Ishikawa (cell line): ENCODE measurements around the gene RFC1.

Experiments
- CEBPB ChIP-seq: IDR thresholded peaks from 2 replicates; pipeline ENCODE4 v1.6.1; 2012
- CREB1 ChIP-seq: IDR thresholded peaks from 2 replicates; pipeline ENCODE4 v1.6.1; 2012; ENCODE audit warnings: low read depth
- EGR1 ChIP-seq: IDR thresholded peaks from 2 replicates; pipeline ENCODE4 v1.6.1; 2012
- EP300 ChIP-seq: IDR thresholded peaks from 2 replicates; pipeline ENCODE4 v1.6.1; 2012; ENCODE audit warnings: borderline replicate concordance
- FOXM1 ChIP-seq: IDR thresholded peaks from 2 replicates; pipeline ENCODE4 v1.6.1; 2012; ENCODE audit warnings: low read depth, borderline replicate concordance
- MAX ChIP-seq: IDR thresholded peaks from 2 replicates; pipeline ENCODE4 v1.6.1; 2012
- NFIC ChIP-seq: IDR thresholded peaks from 2 replicates; pipeline ENCODE4 v1.6.1; 2012
- RAD21 ChIP-seq: IDR thresholded peaks from 2 replicates; pipeline ENCODE4 v1.6.1; 2012; ENCODE audit warnings: low read depth
- REST ChIP-seq: IDR thresholded peaks from 2 replicates; pipeline ENCODE4 v1.6.1; 2012; ENCODE audit warnings: low read depth, mild to moderate bottlenecking
- TAF1 ChIP-seq: IDR thresholded peaks from 2 replicates; pipeline ENCODE4 v1.6.1; 2012; ENCODE audit warnings: low read depth, mild to moderate bottlenecking
- TCF12 ChIP-seq: IDR thresholded peaks from 2 replicates; pipeline ENCODE4 v1.6.1; 2012; ENCODE audit warnings: low read depth
- TEAD4 ChIP-seq: IDR thresholded peaks from 2 replicates; pipeline ENCODE4 v1.6.1; 2012
- USF1 ChIP-seq: IDR thresholded peaks from 2 replicates; pipeline ENCODE4 v1.6.1; 2012
- YY1 ChIP-seq: IDR thresholded peaks from 2 replicates; pipeline ENCODE4 v1.6.1; 2012; ENCODE audit warnings: low read depth
- ZBTB7A ChIP-seq: IDR thresholded peaks from 2 replicates; pipeline ENCODE4 v1.6.1; 2012; ENCODE audit warnings: low read depth

Gene RFC1

GRCh38 chr4:39331191-39331590, 35.0 kb downstream of the RFC1 start:
- TF ChIP-seq CEBPB, result no peak
- no peak for TF ChIP-seq EP300
- no peak for TF ChIP-seq FOXM1
- TF ChIP-seq TAF1, result no peak

DNA sequence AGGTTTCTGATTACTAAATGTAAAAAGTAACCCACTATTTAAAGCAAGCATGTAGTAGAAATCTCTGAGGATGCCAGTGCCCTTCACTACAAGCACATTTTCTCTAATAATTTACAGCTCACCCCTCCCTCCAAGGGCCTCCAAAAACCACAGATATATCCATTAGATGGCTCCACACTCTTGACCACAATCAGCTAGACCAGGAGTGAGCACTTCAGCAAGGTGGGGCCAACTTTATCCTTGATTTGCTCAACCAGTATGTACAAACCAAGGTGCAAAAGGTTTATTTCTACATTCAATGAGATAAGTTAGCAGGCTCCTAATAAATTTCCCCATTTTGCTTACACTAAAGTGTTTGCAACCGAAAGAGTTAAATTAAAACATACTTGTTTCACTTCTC, 35.8 kb downstream of the RFC1 start:
- no peak for TF ChIP-seq USF1
- TF ChIP-seq TCF12, result no peak
- no peak for TF ChIP-seq RAD21
- no peak for TF ChIP-seq EGR1
- TF ChIP-seq REST, result no peak
- no peak for TF ChIP-seq TEAD4
- no peak for TF ChIP-seq ZBTB7A
- no peak for TF ChIP-seq MAX
- TF ChIP-seq YY1, result no peak
- TF ChIP-seq NFIC, result no peak
- TF ChIP-seq TAF1, result no peak
- TF ChIP-seq EP300, result no peak
- no peak for TF ChIP-seq CEBPB
- no peak for TF ChIP-seq CREB1
- no peak for TF ChIP-seq FOXM1

GRCh38 chr4:39326468-39326977, 39.6 kb downstream of the RFC1 start:
- TF ChIP-seq ZBTB7A (no peak), FOXM1 (no peak), YY1 (no peak), CREB1 (no peak), USF1 (no peak)

- TF ChIP-seq YY1, result no peak
- TF ChIP-seq MAX, result no peak
- TF ChIP-seq ZBTB7A, result no peak
- TF ChIP-seq TEAD4, result no peak
- TF ChIP-seq EP300, result no peak
- no peak for TF ChIP-seq REST
- TF ChIP-seq NFIC, result no peak
- TF ChIP-seq CEBPB, result no peak
- TF ChIP-seq EGR1, result no peak
- no peak for TF ChIP-seq TAF1
- no peak for TF ChIP-seq USF1
- TF ChIP-seq TCF12, result no peak
- no peak for TF ChIP-seq RAD21
Measured at GRCh38 chr4:39324897-39325613, 41.1 kb downstream of the RFC1 start.

- no peak for TF ChIP-seq ZBTB7A
- no peak for TF ChIP-seq TEAD4
- no peak for TF ChIP-seq EP300
Measured at GRCh38 chr4:39324446-39324845, 41.7 kb downstream of the RFC1 start.

GRCh38 chr4:39323821-39324220, 42.3 kb downstream of the RFC1 start:
- TF ChIP-seq NFIC (no peak), REST (no peak), RAD21 (no peak), EP300 (no peak), YY1 (no peak), FOXM1 (no peak), ZBTB7A (no peak), EGR1 (no peak), CREB1 (no peak), TCF12 (no peak), CEBPB (no peak), TAF1 (no peak), TEAD4 (no peak), MAX (no peak), USF1 (no peak)
